ENCODE data around the gene RRP7A.
"Not testable (repeated sequence)": the region's sequence is repeated elsewhere in the genome, so short reads cannot be mapped to it uniquely, and the experiment has no call there.

Gene RRP7A

GRCh38 chr22:42499773-42500160 is 19.8 kb downstream of the RRP7A start:
- not testable (repeated sequence) for H3K4me3 Mint-ChIP-seq; H3K27ac Mint-ChIP-seq; H3K9me3 Mint-ChIP-seq; DNase-seq (ENCODE audit: low spot score); H3K36me3 Mint-ChIP-seq (ENCODE audit: low read depth); H3K27me3 Mint-ChIP-seq (ENCODE audit: low read depth)
- H3K4me1 Mint-ChIP-seq (ENCODE audit: low read depth): peaks cover 16% of the 10 kb centered on the region

DNA sequence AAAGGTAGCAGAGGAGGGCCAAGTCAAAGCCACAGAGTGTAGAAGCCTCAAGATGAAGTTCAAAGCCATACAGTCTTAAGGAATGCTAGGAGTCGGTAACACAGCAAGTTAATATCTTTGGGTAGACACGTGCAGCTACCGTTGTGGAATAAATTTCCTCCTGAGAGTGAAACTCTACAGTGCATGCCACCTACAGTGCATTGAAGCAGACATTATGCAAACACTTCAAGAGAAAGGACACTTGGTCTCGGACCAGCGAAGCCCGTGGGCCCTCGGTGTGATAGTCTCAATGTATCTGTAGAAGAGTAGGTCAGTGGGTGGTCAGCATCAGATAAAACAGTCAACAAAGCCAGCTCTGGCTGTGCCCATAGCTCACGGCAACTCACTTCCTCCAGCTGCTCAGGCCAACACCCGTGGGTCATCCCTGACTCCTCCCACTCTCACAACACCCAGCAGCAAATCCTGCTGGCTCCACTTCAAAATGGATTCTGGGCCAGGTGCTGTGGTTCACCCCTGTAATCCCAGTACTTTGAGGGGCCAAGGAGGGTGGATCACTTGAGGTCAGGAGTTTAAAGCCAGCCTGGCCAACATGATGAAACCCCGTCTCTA is 24.0 kb downstream of the RRP7A start:
- not testable (repeated sequence) for H3K9me3 Mint-ChIP-seq; H3K27me3 Mint-ChIP-seq (ENCODE audit: low read depth); DNase-seq (ENCODE audit: low spot score); H3K27ac Mint-ChIP-seq; H3K4me3 Mint-ChIP-seq; H3K36me3 Mint-ChIP-seq (ENCODE audit: low read depth)
- H3K4me1 Mint-ChIP-seq (ENCODE audit: low read depth): peaks cover 16% of the 10 kb centered on the region

DNA sequence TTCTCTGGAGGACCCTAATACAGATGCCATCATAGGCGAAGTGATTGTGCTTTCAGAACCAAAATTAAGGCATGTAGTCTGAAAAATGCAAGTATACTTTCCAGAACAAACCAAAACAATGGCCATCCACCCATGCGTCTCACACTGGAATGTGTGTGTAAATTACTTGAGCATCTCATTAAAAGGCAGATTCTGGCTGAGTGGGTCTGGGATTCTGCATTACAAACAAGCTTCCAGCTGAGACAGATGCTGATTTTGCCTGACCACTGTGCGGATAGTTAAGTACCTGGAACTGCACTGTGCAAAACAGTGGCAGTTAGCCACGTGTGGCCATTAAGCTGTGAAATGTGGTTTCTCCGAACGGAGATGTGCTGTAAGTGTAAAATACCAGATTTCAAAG is 26.2 kb downstream of the RRP7A start:
- H3K4me3 Mint-ChIP-seq: no peak overlapping the region
- no peaks in the 10 kb centered on the region for H3K36me3 Mint-ChIP-seq (ENCODE audit: low read depth)
- no peaks in the 10 kb centered on the region for H3K9me3 Mint-ChIP-seq
- DNase-seq (ENCODE audit: low spot score): no peak
- peaks cover 5% of the 10 kb centered on the region for H3K27me3 Mint-ChIP-seq (ENCODE audit: low read depth)
- peaks cover 5% of the 10 kb centered on the region for H3K4me1 Mint-ChIP-seq (ENCODE audit: low read depth)
- H3K27ac Mint-ChIP-seq: no peak overlapping the region

DNA sequence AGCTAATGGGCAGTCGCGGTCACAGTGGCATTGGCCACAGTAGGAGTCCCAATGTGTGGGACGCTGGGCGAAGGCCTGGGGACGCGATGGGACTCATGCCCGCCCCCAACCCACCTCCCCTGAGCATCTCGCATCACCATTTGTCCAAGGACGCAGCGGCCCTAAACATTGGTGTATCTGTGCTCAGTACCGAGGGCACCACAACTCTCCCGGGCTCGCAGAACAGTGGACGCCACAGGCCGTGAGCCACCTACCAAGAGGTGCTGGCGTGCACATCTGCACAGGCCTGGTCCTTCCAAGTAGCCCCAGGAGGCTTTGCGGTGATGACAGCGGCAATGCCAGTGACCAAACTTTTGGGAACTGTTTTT is 27.3 kb downstream of the RRP7A start:
- Mint-ChIP-seq H3K27ac (no peak overlapping the region), H3K4me3 (no peak overlapping the region), H3K4me1 (ENCODE audit: low read depth) (peaks cover 2% of the 10 kb centered on the region), H3K27me3 (ENCODE audit: low read depth) (peaks cover 5% of the 10 kb centered on the region), H3K36me3 (ENCODE audit: low read depth) (no peaks in the 10 kb centered on the region), H3K9me3 (no peaks in the 10 kb centered on the region)
- DNase-seq (ENCODE audit: low spot score): no peak

- Mint-ChIP-seq H3K4me1 (ENCODE audit: low read depth) (no peaks in the 10 kb centered on the region), H3K4me3 (no peak overlapping the region), H3K27me3 (ENCODE audit: low read depth) (no peaks in the 10 kb centered on the region), H3K36me3 (ENCODE audit: low read depth) (no peaks in the 10 kb centered on the region), H3K27ac (no peak overlapping the region), H3K9me3 (no peaks in the 10 kb centered on the region)
- DNase-seq (ENCODE audit: low spot score): no peak
Measured at GRCh38 chr22:42490243-42490832, 29.3 kb downstream of the RRP7A start.

DNA sequence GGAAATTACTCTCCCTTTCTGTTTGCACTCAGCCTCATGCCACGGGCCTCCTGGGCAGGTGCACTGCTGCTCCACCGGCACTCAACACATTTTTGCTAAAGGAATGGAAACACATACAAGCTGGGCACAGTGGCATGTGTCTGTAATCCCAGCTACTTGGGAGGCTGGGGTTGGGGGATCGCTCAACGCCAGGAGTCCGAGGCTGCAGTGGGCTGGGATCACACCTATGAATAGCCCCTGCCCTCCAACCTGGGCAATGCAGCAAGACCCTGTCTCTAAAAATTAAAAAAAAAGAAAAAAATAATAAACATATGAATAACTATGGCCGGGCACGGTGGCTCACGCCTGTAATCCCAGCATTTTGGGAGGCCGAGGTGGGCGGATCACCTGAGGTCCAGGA is 30.6 kb downstream of the RRP7A start:
- Mint-ChIP-seq H3K4me3 (no peak overlapping the region), H3K9me3 (no peaks in the 10 kb centered on the region), H3K36me3 (ENCODE audit: low read depth) (no peaks in the 10 kb centered on the region), H3K27ac (no peak overlapping the region), H3K27me3 (ENCODE audit: low read depth) (peaks cover 2% of the 10 kb centered on the region), H3K4me1 (ENCODE audit: low read depth) (no peaks in the 10 kb centered on the region)
- DNase-seq (ENCODE audit: low spot score): no peak

DNA sequence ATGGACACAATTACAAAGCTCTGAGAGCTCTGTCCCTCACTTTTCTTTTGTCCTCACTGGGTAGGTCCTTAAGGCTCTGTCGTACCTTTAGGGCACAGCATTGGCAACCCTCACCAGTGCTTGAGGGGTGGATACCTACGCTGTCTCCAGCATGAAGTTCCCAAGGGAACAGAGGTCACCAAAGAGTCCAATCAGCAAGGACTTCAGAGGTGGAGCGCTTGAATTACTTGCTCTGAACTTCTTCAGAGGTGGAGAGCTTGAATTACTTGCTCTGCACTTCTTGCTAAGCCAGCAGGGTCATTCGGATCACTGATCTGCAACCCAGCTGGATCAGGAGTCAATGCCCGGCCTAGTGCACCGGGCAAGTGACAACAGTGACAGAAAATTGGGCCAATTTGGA is 35.1 kb downstream of the RRP7A start:
- Mint-ChIP-seq H3K9me3 (no peaks in the 10 kb centered on the region), H3K36me3 (ENCODE audit: low read depth) (no peaks in the 10 kb centered on the region), H3K27me3 (ENCODE audit: low read depth) (peaks cover 7% of the 10 kb centered on the region), H3K27ac (no peak overlapping the region), H3K4me1 (ENCODE audit: low read depth) (no peaks in the 10 kb centered on the region), H3K4me3 (no peak overlapping the region)
- DNase-seq (ENCODE audit: low spot score): no peak

GRCh38 chr22:42483610-42484223 is 35.9 kb downstream of the RRP7A start:
- not testable (repeated sequence) for H3K36me3 Mint-ChIP-seq (ENCODE audit: low read depth); H3K4me1 Mint-ChIP-seq (ENCODE audit: low read depth); H3K9me3 Mint-ChIP-seq; DNase-seq (ENCODE audit: low spot score); H3K27ac Mint-ChIP-seq; H3K27me3 Mint-ChIP-seq (ENCODE audit: low read depth); H3K4me3 Mint-ChIP-seq

DNA sequence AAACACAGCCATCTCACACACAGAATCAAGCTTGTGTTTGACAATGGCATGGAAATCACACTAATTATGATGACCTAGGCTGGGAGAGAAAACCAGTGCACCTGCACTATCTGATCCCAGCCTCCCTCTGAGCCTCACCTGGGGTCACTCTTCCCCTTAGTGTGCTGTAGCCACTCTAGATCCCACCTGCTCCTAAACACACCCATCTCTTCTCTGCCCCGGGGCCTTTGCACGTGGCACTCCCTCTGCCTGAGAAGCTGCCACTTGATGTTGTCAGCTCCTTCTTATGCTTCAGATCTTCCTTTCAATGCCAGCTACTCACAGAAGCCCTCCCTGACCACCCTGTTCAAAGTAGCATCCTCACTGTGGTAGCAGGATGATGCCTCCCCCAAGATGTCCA is 44.5 kb downstream of the RRP7A start:
- Mint-ChIP-seq H3K4me1 (ENCODE audit: low read depth) (peaks cover 14% of the 10 kb centered on the region), H3K36me3 (ENCODE audit: low read depth) (no peaks in the 10 kb centered on the region), H3K27me3 (ENCODE audit: low read depth) (peaks cover 7% of the 10 kb centered on the region), H3K4me3 (no peak overlapping the region), H3K9me3 (no peaks in the 10 kb centered on the region), H3K27ac (no peak overlapping the region)
- DNase-seq (ENCODE audit: low spot score): no peak

GRCh38 chr22:42473484-42474193 is 46.0 kb downstream of the RRP7A start:
- Mint-ChIP-seq H3K27me3 (ENCODE audit: low read depth) (peaks cover 9% of the 10 kb centered on the region), H3K4me3 (no peak overlapping the region), H3K9me3 (no peaks in the 10 kb centered on the region), H3K4me1 (ENCODE audit: low read depth) (peaks cover 11% of the 10 kb centered on the region), H3K27ac (no peak overlapping the region), H3K36me3 (ENCODE audit: low read depth) (no peaks in the 10 kb centered on the region)
- DNase-seq (ENCODE audit: low spot score): no peak

- Mint-ChIP-seq H3K4me1 (ENCODE audit: low read depth) (peaks cover 6% of the 10 kb centered on the region), H3K27me3 (ENCODE audit: low read depth) (peaks cover 17% of the 10 kb centered on the region), H3K4me3 (no peak overlapping the region), H3K9me3 (no peaks in the 10 kb centered on the region), H3K36me3 (ENCODE audit: low read depth) (no peaks in the 10 kb centered on the region), H3K27ac (no peak overlapping the region)
- DNase-seq (ENCODE audit: low spot score): no peak
Measured at GRCh38 chr22:42472671-42473070, 46.9 kb downstream of the RRP7A start.

- H3K27ac Mint-ChIP-seq: no peak overlapping the region
- H3K4me3 Mint-ChIP-seq: no peak overlapping the region
- H3K36me3 Mint-ChIP-seq (ENCODE audit: low read depth): no peaks in the 10 kb centered on the region
- no peaks in the 10 kb centered on the region for H3K9me3 Mint-ChIP-seq
- DNase-seq (ENCODE audit: low spot score): no peak
- H3K27me3 Mint-ChIP-seq (ENCODE audit: low read depth): peaks cover 15% of the 10 kb centered on the region
- H3K4me1 Mint-ChIP-seq (ENCODE audit: low read depth): peaks cover 3% of the 10 kb centered on the region
Measured at GRCh38 chr22:42471441-42471840, 48.2 kb downstream of the RRP7A start.

- Mint-ChIP-seq H3K4me3 (no peak overlapping the region), H3K27me3 (ENCODE audit: low read depth) (peaks cover 15% of the 10 kb centered on the region), H3K9me3 (no peaks in the 10 kb centered on the region), H3K36me3 (ENCODE audit: low read depth) (no peaks in the 10 kb centered on the region), H3K27ac (no peak overlapping the region), H3K4me1 (ENCODE audit: low read depth) (peaks cover 3% of the 10 kb centered on the region)
- no peak for DNase-seq (ENCODE audit: low spot score)
Measured at GRCh38 chr22:42470366-42471082, 49.1 kb downstream of the RRP7A start.

- no peak overlapping the region for H3K27ac Mint-ChIP-seq
- peaks cover 17% of the 10 kb centered on the region for H3K27me3 Mint-ChIP-seq (ENCODE audit: low read depth)
- no peak overlapping the region for H3K4me3 Mint-ChIP-seq
- no peaks in the 10 kb centered on the region for H3K9me3 Mint-ChIP-seq
- peaks cover 3% of the 10 kb centered on the region for H3K4me1 Mint-ChIP-seq (ENCODE audit: low read depth)
- no peak for DNase-seq (ENCODE audit: low spot score)
- H3K36me3 Mint-ChIP-seq (ENCODE audit: low read depth): no peaks in the 10 kb centered on the region
Measured at GRCh38 chr22:42468841-42469240, 50.8 kb downstream of the RRP7A start.

Data from T-helper 2 cell treated with Interferon-gamma antibody and Interleukin-4, amounts not matched to agents 5 μg/mL and 100 μg/mL, for 36 hours (primary cell).